Activated CD8-positive, alpha-beta memory T cell treated with anti-CD3 and anti-CD28 coated beads, Interleukin-2, amount 10 ng/mL, durations not matched to agents 7 days and 5 days (primary cell): ENCODE results near the gene ZNF281. TPM values are rescaled to one million over a fixed set of nuclear protein-coding genes. Genes with fewer than 3 reads are reported as not detected.
"Not testable (repeated sequence)": the region's sequence is repeated elsewhere in the genome, so short reads cannot be mapped to it uniquely, and the experiment has no call there.

Source experiments
- ATAC-seq: fragments of 150-1000 bp; cut with Tn5 transposase; one replicate; pipeline ENCODE4 v1.10.0; 2021; ENCODE audit warnings: moderate library complexity
- CTCF ChIA-PET: fragments of 350-600 bp; sonication (Branson Sonifier 250); formaldehyde crosslinking; loops from one replicate; lab custom pipeline; 2021; ENCODE audit warnings: antibody characterized with exemption; lab: Charles Lee
- DNase-seq: peaks from one replicate; pipeline ENCODE4 v3.0.0-alpha.2; 2020
- H3K27ac Mint-ChIP-seq: one replicate; pipeline ENCODE4 v1.8.0; 2021; ENCODE audit warnings: mild to moderate bottlenecking, mixed read lengths
- H3K27me3 Mint-ChIP-seq: one replicate; pipeline ENCODE4 v1.8.0; 2021; ENCODE audit warnings: mixed read lengths
- H3K36me3 Mint-ChIP-seq: one replicate; pipeline ENCODE4 v1.8.0; 2021; ENCODE audit warnings: mild to moderate bottlenecking, mixed read lengths
- H3K4me1 Mint-ChIP-seq: one replicate; pipeline ENCODE4 v1.8.0; 2021; ENCODE audit warnings: mixed read lengths
- H3K4me3 Mint-ChIP-seq: one replicate; pipeline ENCODE4 v1.8.0; 2021; ENCODE audit warnings: mild to moderate bottlenecking, moderate library complexity, mixed read lengths
- H3K9me3 Mint-ChIP-seq: one replicate; pipeline ENCODE4 v1.8.0; 2022; ENCODE audit warnings: low read depth, mixed read lengths
- total RNA-seq, 2 experiments: library from RNA; stranded (reverse); gene quantifications; one replicate each; pipeline ENCODE4 v1.2.3, GENCODE V29; 2021

The ZNF281 gene
- total RNA-seq, 2 experiments from 2014 or later = 11.9 to 20.6 TPM

DNA sequence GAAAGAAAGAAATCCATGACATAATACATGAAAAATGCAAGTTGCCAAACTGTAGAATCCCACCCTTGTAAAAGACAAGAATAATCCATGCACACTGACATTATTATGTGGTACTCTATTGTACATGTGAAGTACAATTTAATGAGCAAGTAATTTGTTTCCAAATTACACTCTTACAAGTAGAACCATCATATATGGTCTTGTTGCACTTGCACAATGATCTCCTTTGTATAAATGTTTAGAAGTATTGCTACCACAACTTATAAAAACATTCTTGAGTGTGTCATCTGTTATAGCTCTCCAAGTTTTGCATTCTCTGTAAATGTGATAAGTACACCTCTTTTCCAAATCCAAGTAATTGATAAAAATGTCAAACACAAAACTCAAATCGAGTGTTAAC, 29.1 kb upstream of the ZNF281 start:
- Mint-ChIP-seq H3K4me3 (no peak overlapping the region), H3K9me3 (no peaks in the 10 kb centered on the region), H3K36me3 (peaks cover 4% of the 10 kb centered on the region), H3K4me1 (peaks cover 9% of the 10 kb centered on the region), H3K27me3 (peaks cover 9% of the 10 kb centered on the region), H3K27ac (no peak overlapping the region)
- no peak for DNase-seq
- no peak for ATAC-seq
- CTCF ChIA-PET = interaction anchor here (1.2 to 1.4 kb wide), 2 partner anchors 25 to 51 kb away, joined by 3 to 4 read pairs; no protein-coding TSS in a partner anchor

DNA sequence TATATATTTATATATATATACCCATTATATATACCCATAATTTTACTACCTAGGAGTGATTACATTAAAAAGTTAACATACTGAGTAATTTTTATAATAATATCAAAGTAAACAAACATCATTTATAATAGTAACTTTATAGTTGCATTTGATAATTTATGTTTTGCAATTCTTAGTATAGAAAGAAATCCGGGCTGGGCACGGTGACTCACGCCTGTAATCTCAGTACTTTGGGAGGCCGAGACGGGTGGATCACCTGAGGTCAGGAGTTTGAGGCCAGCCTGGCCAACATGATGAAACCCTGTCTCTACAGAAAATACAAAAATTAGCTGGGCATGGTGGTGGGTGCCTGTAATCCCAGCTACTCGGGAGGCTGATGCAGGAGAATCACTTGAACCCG, 28.6 kb upstream of the ZNF281 start:
- ATAC-seq, H3K27me3 Mint-ChIP-seq, H3K36me3 Mint-ChIP-seq, H3K4me3 Mint-ChIP-seq, H3K9me3 Mint-ChIP-seq, H3K4me1 Mint-ChIP-seq, DNase-seq, H3K27ac Mint-ChIP-seq: not testable (repeated sequence)
- CTCF ChIA-PET = interaction anchor here (0.8 to 1.4 kb wide), 4 partner anchors 11 to 52 kb away, joined by 3 to 4 read pairs (median 4); partner anchors contain the start of gene ZNF281

DNA sequence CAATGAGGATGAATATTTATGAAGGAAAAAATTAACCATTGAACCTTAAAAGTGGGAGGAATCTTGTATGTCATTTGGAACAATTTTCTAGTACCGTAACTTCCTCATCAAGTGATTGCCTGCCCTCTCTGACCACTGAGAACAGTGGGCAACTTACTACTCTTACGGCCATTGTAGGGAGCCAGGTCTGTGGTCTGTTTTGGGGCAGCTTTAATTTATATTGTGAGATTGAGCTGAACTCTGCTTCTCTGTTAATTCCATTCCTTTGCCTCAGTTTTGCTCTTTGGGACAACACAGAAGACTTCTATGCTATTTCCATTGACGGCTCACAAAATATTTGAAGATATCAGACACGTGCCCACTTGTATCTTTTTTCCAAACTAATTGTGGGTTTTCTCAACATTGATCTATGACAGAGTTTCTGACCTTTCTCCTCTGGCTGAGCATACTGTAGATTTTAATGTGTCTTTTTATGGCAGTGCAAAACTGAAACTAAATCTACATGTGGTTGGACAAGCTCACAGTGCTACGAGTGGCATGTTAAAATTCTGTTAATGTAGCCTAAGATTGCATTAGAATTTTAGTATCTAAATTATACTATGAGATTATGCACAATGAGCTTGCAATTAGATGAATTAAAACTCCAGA, 27.8 kb upstream of the ZNF281 start:
- peak overlapping the region; percentile 66 for H3K4me3 Mint-ChIP-seq
- peaks cover 9% of the 10 kb centered on the region for H3K4me1 Mint-ChIP-seq
- peak overlapping the region; percentile 70 for H3K27ac Mint-ChIP-seq
- peaks cover 4% of the 10 kb centered on the region for H3K36me3 Mint-ChIP-seq
- CTCF ChIA-PET = interaction anchor here (0.8 to 1.4 kb wide), 3 partner anchors 10 to 52 kb away, joined by 4 read pairs; partner anchors contain the start of gene ZNF281
- peak; percentile 86 for ATAC-seq
- no peak for DNase-seq
- H3K9me3 Mint-ChIP-seq = no peaks in the 10 kb centered on the region
- peaks cover 9% of the 10 kb centered on the region for H3K27me3 Mint-ChIP-seq

DNA sequence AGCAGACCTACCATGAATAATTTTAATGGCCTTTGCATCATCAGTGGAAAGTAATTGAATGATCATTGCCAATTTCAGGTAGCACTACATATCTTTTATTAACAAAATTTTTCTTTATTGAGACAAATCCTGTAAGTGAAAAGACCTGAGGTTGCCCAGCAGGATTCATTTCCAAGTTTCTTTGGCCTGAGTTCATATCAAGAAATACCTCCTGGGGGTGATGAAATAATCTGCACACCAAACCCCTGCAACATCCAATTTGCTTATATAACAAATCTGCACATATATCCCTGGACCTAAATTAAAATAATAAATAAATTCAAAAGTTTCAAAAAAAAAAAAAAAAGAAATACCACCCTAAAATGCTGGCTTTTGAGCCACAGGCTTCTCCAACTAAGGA, 27.3 kb upstream of the ZNF281 start:
- Mint-ChIP-seq H3K9me3 (no peaks in the 10 kb centered on the region), H3K4me3 (no peak overlapping the region), H3K4me1 (peaks cover 9% of the 10 kb centered on the region), H3K36me3 (peaks cover 4% of the 10 kb centered on the region), H3K27me3 (peaks cover 7% of the 10 kb centered on the region), H3K27ac (no peak overlapping the region)
- DNase-seq = no peak
- ATAC-seq = no peak
- CTCF ChIA-PET = no interaction called here

DNA sequence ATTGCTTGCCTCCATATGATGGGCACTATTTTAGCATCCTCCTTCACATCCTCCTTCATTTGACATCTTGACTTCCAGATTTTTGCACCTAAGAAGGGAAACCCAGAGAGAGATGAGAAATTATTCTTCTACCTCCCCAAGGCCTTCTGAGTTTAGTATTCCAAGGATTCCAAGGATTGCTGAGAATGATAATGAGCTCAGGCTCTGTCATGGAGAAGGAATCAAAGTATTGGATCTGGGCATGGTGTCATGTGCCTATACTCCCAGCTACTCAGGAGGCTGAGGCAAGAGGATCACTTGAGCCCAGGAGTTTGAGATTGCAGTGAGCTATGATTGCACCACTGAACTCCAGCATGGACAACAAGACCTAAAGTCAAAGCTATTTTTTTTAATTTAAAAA, 26.6 kb upstream of the ZNF281 start:
- H3K4me1 Mint-ChIP-seq = peaks cover 9% of the 10 kb centered on the region
- no peak for ATAC-seq
- CTCF ChIA-PET = no interaction called here
- no peak overlapping the region for H3K4me3 Mint-ChIP-seq
- peaks cover 4% of the 10 kb centered on the region for H3K36me3 Mint-ChIP-seq
- no peak overlapping the region for H3K27ac Mint-ChIP-seq
- no peaks in the 10 kb centered on the region for H3K9me3 Mint-ChIP-seq
- peaks cover 7% of the 10 kb centered on the region for H3K27me3 Mint-ChIP-seq
- no peak for DNase-seq

DNA sequence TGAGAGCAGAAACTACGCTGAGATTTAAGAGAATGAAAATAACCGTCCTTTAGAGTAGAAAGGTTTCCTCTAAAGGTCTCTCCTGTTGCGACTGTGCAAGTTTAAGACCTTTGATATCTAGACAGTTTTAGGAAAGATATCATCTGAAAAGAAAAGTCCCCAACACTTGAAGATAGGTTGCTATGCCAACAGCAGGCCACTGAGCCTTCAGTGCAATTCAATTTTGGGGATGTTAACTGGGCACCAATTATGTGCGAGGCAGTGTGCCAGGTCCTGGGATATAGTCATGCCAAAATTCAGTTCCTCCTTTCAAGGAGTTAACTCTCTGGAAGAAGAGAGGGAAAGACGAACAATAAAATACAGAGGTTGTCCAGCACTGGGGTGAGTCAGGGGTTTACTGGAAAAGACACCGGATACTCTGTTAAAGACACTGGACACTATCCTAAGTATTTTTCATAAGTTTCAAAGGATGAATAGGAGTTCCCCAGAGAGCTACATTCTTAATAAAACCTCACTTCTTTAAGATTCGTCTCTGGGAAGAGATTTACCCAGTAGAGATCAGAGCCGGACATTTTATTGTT, 25.5 kb upstream of the ZNF281 start:
- H3K27ac Mint-ChIP-seq = no peak overlapping the region
- no peak for DNase-seq
- peaks cover 7% of the 10 kb centered on the region for H3K27me3 Mint-ChIP-seq
- H3K36me3 Mint-ChIP-seq = peaks cover 4% of the 10 kb centered on the region
- ATAC-seq = no peak
- no peaks in the 10 kb centered on the region for H3K9me3 Mint-ChIP-seq
- H3K4me3 Mint-ChIP-seq = no peak overlapping the region
- CTCF ChIA-PET = no interaction called here
- peaks cover 9% of the 10 kb centered on the region for H3K4me1 Mint-ChIP-seq

DNA sequence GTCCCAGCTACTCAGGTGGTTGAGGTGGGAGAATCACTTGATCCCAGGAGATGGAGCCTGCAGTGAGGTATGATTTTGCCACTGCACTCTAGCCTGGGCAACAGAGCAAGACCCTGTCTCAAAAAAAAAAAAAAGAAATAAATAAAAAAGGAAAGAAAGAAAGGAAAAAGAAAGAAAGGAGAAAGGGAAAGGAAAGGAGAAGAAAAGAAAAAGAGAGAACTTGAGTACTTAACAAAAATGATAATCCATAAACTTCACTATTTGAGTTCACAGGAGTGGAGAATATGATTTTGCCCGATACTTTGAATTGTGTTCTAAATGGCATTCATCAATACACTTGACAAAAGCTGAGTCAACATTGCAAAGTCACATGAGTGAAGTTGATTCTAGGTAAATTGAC, 23.8 kb upstream of the ZNF281 start:
- peaks cover 5% of the 10 kb centered on the region for H3K27me3 Mint-ChIP-seq
- DNase-seq (no peak), ATAC-seq (no peak)
- no peak overlapping the region for H3K27ac Mint-ChIP-seq
- no peaks in the 10 kb centered on the region for H3K9me3 Mint-ChIP-seq
- peaks cover 4% of the 10 kb centered on the region for H3K36me3 Mint-ChIP-seq
- CTCF ChIA-PET = no interaction called here
- no peak overlapping the region for H3K4me3 Mint-ChIP-seq
- peaks cover 10% of the 10 kb centered on the region for H3K4me1 Mint-ChIP-seq

DNA sequence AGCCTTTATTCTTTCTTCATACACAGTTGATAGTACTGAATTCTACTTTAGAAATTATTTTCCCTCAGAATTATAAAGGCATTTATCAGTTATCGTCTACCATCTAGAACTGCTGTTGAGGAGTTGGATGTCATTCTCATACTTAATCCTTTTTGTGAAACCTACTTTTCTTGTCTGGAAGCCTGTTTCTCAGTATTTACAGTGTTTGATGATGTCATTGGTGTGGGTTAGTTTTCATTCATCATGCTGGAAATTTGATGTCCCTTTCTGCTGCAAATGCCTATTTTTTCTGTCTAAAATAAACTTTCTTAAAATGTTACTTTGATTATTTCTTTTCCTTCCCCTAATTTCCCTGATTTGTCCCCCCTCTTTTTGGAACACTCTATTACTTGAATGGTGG, 22.8 kb upstream of the ZNF281 start:
- H3K4me3 Mint-ChIP-seq = no peak overlapping the region
- peaks cover under 1% of the 10 kb centered on the region for H3K36me3 Mint-ChIP-seq
- no peaks in the 10 kb centered on the region for H3K9me3 Mint-ChIP-seq
- peaks cover 9% of the 10 kb centered on the region for H3K4me1 Mint-ChIP-seq
- DNase-seq = no peak
- H3K27me3 Mint-ChIP-seq = peaks cover 5% of the 10 kb centered on the region
- no peak overlapping the region for H3K27ac Mint-ChIP-seq
- no peak for ATAC-seq
- CTCF ChIA-PET = no interaction called here

DNA sequence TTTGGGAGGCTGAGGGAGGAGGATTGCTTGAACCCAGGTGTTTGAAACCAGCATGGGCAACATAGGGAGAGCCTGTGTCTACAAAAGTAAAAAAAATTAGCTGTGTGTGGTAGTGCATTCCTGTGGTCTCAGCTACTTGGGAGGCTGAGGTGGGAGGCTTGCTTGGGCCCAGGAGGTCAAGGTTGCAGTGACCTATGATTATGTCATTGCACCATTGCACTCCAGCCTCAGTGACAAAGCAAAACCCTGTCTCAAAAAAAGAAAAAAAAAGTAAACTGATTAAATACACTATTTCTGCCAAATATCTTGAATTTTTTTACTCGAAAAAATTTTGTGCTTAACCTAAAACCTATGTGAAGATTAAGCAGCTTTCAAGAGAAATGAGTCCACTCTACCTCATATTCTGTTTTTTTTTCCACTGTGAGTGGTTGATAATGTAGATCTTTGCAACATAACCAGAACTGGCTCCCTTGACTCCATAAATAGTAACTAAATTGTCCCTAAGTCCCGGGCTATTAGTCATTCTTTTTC, 19.4 kb upstream of the ZNF281 start:
- no peak overlapping the region for H3K27ac Mint-ChIP-seq
- no peaks in the 10 kb centered on the region for H3K9me3 Mint-ChIP-seq
- CTCF ChIA-PET = no interaction called here
- no peak for ATAC-seq
- H3K4me1 Mint-ChIP-seq = peaks cover 7% of the 10 kb centered on the region
- H3K36me3 Mint-ChIP-seq = no peaks in the 10 kb centered on the region
- peaks cover 3% of the 10 kb centered on the region for H3K27me3 Mint-ChIP-seq
- no peak for DNase-seq
- H3K4me3 Mint-ChIP-seq = no peak overlapping the region

DNA sequence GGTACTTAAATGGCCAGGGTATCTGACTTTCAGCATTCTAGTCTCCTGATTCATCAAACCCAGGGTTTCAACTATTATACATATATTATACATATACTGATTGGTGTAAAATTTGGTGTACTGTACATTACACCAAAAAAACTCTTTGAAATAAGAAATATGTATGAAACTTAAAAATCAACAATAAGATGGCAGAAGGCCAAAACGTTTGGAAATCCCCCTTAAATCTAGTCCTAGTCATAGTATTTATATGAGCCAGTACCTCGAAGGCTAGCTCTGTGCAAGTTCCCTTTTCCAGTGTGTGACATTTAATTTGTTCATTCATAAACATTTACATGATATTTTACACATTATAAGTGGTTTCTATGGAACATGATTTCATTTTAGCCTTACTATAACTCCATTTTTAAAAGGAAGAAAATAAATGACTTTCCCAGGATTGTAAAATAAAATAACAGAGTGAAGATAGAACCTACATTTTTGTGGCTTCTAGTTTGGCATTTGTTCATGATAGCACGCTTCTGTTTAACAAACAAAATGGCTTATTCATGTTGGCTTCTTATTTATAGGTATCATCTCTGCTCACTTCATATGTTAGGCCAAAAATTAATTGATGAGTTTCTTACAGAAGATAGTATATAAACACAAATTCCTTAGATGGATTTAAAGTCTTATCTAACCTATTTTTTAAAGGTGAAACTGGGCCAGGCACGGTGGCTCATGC, 18.8 kb upstream of the ZNF281 start:
- ATAC-seq = no peak
- CTCF ChIA-PET = no interaction called here
- Mint-ChIP-seq H3K9me3 (no peaks in the 10 kb centered on the region), H3K4me1 (peaks cover 7% of the 10 kb centered on the region), H3K36me3 (no peaks in the 10 kb centered on the region), H3K27me3 (peaks cover 3% of the 10 kb centered on the region), H3K4me3 (no peak overlapping the region), H3K27ac (no peak overlapping the region)
- no peak for DNase-seq

DNA sequence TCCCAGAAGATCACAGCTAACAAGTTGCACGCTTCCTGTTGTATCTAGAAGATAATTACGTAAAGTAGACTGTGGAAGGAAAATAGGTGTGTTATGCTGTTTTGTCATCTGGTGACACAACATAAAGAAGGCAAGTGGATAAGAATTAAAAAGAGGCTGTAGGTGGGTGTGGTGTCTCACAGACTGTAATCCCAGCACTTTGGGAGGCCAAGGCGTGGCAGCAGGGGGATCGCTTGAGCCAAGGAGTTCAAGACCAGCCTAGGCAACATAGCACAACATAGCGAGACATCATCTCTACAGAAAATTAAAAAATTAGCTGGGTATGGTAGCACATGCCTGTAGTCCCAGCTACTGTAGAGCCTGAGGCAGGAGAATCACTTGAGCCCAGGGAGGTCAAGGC, 17.9 kb upstream of the ZNF281 start:
- ATAC-seq (no peak), DNase-seq (no peak)
- CTCF ChIA-PET = interaction anchor here (0.7 kb wide), 1 partner anchor 10 kb away, joined by 4 read pairs; no protein-coding TSS in a partner anchor
- Mint-ChIP-seq H3K9me3 (no peaks in the 10 kb centered on the region), H3K36me3 (no peaks in the 10 kb centered on the region), H3K4me1 (peaks cover 7% of the 10 kb centered on the region), H3K4me3 (no peak overlapping the region), H3K27ac (no peak overlapping the region), H3K27me3 (peaks cover 3% of the 10 kb centered on the region)

DNA sequence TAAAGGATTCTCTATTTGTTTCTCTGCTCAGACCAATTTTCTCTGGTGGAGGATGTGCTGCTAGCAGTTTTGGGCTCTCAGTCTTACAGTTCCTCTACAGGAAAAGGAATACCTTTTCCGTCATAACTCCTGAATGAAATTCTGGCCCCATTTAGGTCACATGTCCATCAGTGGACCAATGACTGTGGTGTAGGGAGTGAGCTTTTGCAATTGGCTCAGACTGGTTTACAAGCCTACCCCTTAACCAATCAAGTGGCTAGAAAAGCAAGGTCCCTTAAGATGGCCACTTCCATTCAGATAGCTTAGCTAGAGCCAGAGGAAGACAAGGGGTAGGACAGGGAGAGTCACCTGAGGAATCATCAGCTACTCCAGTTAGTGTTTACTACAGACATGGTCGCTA, 16.4 kb upstream of the ZNF281 start:
- Mint-ChIP-seq H3K4me3 (no peak overlapping the region), H3K27me3 (peaks cover 11% of the 10 kb centered on the region), H3K9me3 (no peaks in the 10 kb centered on the region), H3K27ac (no peak overlapping the region), H3K36me3 (no peaks in the 10 kb centered on the region), H3K4me1 (peaks cover 7% of the 10 kb centered on the region)
- ATAC-seq (no peak), DNase-seq (no peak)
- CTCF ChIA-PET = no interaction called here

DNA sequence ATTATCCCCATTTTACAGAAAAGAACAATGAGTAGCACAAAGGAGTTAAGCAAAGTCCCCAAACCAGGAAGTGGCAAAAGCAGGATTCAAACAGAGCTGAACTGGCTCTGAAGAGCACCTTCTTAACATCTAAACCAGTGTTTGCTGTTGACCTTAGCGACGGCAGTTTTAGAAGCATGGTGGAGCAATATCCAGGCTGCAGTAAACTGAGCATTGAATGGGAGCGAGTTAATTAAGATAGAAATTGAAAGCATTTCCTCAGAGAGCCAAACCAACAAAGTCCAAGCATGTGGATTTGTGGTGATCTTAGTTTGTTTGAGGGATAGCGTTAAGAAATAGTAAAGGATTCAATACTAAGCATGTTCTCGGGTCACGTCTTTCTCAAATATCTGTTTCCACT, 13.4 kb upstream of the ZNF281 start:
- H3K36me3 Mint-ChIP-seq = no peaks in the 10 kb centered on the region
- H3K9me3 Mint-ChIP-seq = no peaks in the 10 kb centered on the region
- no peak for ATAC-seq
- peaks cover 11% of the 10 kb centered on the region for H3K27me3 Mint-ChIP-seq
- H3K4me1 Mint-ChIP-seq = peaks cover 3% of the 10 kb centered on the region
- CTCF ChIA-PET = no interaction called here
- H3K27ac Mint-ChIP-seq = no peak overlapping the region
- no peak overlapping the region for H3K4me3 Mint-ChIP-seq
- no peak for DNase-seq
